ENCODE results near the gene CRY2.
"Not testable (repeated sequence)": the region's sequence is repeated elsewhere in the genome, so short reads cannot be mapped to it uniquely, and the experiment has no call there.

The CRY2 gene

DNA sequence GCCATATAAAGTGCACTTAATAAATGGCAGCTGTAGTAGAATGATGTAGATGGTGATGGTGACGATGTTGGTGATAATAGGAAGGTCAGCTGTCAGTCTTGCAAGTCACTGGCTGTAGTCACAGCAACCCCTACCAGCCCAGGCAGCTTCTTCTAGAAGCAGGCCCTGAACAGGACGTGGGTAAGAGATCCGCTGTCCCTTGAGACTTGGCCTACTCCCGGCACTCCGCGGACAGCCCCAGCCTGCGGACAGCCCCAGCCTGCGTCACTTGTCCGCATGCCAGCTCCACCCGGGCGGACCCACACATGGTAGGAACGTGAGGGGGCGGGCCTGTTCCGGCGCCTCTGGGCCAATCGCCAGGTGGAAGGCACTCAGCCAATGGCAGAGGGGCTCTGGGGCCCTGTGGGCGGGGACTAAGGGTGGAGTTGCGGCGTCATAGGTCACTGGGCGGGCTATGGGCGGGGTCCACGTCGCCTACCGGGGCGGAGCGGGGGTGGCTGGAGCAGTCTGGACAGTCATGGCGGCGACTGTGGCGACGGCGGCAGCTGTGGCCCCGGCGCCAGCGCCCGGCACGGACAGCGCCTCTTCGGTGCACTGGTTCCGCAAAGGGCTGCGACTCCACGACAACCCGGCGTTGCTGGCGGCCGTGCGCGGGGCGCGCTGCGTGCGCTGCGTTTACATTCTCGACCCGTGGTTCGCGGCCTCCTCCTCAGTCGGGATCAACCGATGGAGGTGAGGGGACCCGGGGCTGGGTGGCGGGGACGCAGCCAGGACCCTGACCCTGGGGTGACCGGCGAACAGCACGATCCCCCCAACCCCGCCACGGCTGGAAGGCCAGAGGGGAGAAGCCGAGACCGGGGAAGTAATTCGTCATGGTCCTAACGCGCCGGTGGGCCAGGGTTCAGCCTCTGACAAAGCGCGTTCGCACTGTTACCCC is at the start of gene CRY2:
TSS of gene CRY2 (plus strand) at position 502 of the 937 bp plus-strand sequence. CDS start at position 518, 16 bp downstream.
- peak; percentile 94 to 98 for DNase-seq (ENCODE audit: extremely low read depth in 1 of 2, low read depth in 1 of 2)

DNA sequence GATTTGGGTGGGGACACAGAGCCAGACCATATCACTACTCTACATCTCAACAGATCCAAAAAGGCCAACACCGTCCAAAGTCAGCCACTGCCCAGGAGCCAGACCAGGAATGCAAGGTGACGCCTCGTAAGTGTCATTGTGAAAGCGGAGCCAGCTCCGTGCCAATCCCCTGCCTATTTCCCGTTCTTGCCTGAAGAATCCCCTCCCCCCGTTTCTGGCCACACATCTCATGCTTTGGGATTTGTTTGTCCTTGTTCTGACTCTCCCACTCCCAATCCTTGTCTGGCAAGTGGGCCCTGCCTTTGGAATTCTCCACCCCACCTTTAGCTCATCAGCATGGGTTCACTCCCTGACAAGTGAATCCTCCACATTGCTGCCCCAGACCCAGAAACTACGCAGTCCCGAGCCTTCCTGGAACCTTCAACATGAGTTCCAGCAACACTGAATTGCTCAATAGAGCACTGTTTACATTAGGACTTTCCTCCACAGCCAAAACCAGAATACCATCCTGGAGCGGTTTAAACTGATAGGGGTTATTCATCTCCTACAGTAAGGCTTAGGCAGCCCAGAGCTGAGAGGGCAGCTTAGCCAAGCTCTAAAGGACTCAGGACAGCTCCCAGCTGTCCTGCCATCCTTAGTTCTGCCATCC is 48.4 kb upstream of the CRY2 start:
- no peak for DNase-seq (ENCODE audit: extremely low read depth in 1 of 2, low read depth in 1 of 2)

DNA sequence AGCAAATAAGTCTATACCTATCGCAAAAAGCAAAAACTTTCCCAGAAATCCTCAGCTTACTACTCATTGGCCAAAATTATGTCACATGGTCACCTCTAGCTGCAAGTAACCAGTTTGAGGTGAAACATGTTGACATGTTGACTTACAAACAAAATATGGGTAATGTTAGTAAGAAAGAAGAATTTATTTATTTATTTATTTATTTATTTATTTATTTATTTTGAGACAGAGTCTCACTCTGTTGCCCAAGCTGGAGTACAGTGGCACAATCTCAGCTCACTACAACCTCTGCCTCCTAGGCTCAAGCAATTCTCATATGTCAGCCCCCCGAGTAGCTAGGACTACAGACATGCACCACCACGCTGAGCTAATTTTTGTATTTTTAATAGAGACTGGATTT is 47.7 kb upstream of the CRY2 start:
- DNase-seq (ENCODE audit: extremely low read depth in 1 of 2, low read depth in 1 of 2), result no peak

DNA sequence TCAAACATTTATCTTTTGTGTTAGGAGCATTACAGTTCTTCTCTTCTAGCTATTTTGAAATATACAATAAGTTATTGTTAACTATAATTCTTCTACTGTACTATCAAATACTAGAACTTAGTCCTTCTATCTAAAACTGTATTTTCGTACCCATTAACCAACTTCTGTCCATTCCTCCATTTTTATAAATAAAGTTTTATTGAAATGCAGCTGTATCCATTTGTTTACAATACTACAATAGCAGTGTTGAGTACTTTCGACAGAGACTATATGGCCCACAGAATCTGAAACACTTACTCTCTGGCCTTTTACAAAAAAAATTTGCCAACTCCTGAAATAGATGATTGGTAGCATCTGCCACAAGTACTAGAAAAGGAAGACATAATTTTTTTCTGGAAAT is 47.0 kb upstream of the CRY2 start:
- DNase-seq (ENCODE audit: extremely low read depth in 1 of 2, low read depth in 1 of 2), result no peak

DNA sequence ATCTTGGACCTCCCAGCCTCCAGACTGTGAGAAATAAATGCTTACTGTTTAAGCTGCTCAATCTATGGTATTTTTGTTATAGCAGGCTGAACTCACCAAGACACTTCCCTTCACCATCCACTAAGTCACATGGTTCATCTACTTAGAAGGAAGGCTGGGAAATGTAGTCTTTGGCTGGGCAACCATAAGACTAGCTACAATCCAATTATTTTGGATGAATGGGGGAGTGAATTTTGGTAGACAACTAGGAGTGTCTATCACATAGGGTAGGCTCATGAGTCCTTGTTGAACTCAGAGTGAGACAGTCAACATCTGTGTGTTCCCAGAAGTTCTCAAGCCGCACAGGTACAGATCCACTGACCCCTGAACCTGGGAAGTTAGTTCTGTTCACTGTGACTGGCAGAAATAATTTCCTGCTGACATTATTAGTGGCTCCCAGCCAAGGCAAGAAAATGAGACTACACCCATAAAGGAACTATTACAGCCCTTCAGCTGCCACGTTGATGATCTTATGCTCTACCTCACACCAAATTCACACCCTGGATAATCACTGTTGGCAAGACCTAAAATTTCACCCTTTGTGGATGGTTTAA is 45.5 kb upstream of the CRY2 start:
- DNase-seq (ENCODE audit: extremely low read depth in 1 of 2, low read depth in 1 of 2), result no peak

GRCh38 chr11:45802531-45803317 is 44.6 kb upstream of the CRY2 start:
- no peak for DNase-seq (ENCODE audit: extremely low read depth in 1 of 2, low read depth in 1 of 2)

GRCh38 chr11:45803971-45804760 is 43.1 kb upstream of the CRY2 start:
- peak; percentile 8 to 43 for DNase-seq (ENCODE audit: extremely low read depth in 1 of 2, low read depth in 1 of 2)

DNA sequence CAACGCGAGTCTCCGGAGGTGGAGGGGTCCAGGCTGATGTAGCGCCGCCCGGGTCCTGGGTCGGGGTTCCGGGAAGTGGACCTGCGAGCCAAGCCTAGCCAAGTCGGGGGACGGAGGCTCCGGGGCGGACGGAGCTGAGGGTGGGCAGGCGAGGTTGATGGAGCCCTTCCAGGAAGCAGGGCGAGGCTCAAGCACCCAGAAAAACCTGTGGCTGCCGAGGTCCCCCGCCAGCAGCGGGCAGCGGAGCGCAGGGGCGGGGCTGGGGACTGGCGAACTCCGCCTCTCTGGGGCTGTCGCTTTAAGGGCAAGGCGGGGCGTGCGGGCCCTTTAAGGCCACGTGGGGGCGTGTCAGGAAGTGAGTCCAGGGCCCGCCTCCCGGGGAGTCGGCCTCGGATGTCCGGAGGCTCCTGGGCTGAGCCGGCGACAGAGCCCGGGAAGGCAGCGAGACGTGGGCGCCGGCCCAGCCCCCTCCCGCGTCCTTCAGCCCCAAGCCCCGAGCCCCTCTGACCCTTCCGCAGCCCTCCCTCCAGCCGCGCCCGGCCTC is 42.4 kb upstream of the CRY2 start, which contains the start of gene SLC35C1:
TSS of gene SLC35C1 (plus strand) at position 389 of the 544 bp plus-strand sequence. CDS start 653 bp downstream, outside the sequence.
- peak; percentile 87 to 95 for DNase-seq (ENCODE audit: extremely low read depth in 1 of 2, low read depth in 1 of 2)

GRCh38 chr11:45805305-45806071 is 41.8 kb upstream of the CRY2 start:
- DNase-seq (ENCODE audit: extremely low read depth in 1 of 2, low read depth in 1 of 2), result no peak

GRCh38 chr11:45806072-45806933 is 41.0 kb upstream of the CRY2 start:
- no peak for DNase-seq (ENCODE audit: extremely low read depth in 1 of 2, low read depth in 1 of 2)

GRCh38 chr11:45806937-45807791 is 40.1 kb upstream of the CRY2 start:
- DNase-seq (ENCODE audit: extremely low read depth in 1 of 2, low read depth in 1 of 2), result no peak

DNA sequence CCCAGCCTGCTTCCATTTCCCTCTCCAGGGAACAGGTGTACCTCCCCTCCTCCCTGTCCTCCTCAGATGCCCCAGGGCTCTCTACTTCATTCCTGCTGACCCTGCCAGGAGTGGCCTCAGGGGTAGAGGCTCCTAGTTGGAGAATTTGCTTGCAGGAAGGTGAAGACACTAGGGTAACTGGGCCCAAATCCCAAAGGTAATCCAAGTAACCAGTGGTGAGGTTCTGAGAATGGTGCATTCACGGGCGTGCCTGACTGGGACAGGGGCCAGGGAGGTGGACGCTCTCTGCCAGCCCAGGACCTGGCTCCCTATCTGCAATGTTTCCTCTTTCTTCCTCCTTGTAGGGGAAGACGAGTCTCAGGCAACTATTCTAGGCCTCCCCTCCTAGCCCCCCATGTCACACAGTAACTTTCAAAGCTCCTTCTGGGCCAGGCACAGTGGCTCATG is 39.5 kb upstream of the CRY2 start:
- no peak for DNase-seq (ENCODE audit: extremely low read depth in 1 of 2, low read depth in 1 of 2)

DNA sequence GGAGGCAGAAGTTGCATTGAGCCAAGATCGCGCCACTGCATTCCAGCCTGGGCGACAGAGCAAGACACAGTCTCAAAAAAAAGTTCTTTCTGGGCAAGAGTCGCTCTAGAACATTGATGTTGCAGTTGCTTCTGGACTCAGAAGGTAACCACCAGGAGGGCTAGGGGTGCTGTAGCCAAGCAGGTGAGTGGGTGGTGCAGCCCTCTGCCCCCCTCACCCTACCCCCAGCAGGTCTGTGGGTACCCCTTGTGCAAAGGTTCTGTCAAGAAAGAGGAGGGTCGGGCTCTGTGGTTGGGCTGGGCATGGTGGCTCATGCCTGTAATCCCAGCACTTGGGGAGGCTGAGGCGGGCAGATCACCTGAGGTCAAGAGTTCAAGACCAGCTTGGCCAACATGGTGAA is 38.8 kb upstream of the CRY2 start:
- not testable (repeated sequence) for DNase-seq (ENCODE audit: extremely low read depth in 1 of 2, low read depth in 1 of 2)

- no peak for DNase-seq (ENCODE audit: extremely low read depth in 1 of 2, low read depth in 1 of 2)
These were observed 37.5 kb upstream of the CRY2 start for GRCh38 chr11:45809456-45810395.

GRCh38 chr11:45810431-45811108 is 36.7 kb upstream of the CRY2 start:
- DNase-seq (ENCODE audit: extremely low read depth in 1 of 2, low read depth in 1 of 2), result no peak
